RKO (cell line): Measurements from ENCODE around the gene PCDHB6.
"Not testable (repeated sequence)": the region's sequence is repeated elsewhere in the genome, so short reads cannot be mapped to it uniquely, and the experiment has no call there.

Source experiments
- DNase-seq: peaks from one replicate; pipeline ENCODE4 v3.0.0-alpha.2; 2016; ENCODE audit warnings: low spot score

Gene PCDHB6

GRCh38 chr5:141172381-141173204 lies 22.7 kb downstream of the PCDHB6 start, which contains the start of gene PCDHB7:
TSS of gene PCDHB7 (plus strand) at chr5:141172644. CDS start at chr5:141172836, 192 bp downstream.
- peak; percentile 36 for DNase-seq

- not testable (repeated sequence) for DNase-seq
Observed at GRCh38 chr5:141174291-141175104, 24.6 kb downstream of the PCDHB6 start.

- DNase-seq, result no peak
Observed at GRCh38 chr5:141175933-141176332, 26.1 kb downstream of the PCDHB6 start.

GRCh38 chr5:141177577-141178191 lies 27.8 kb downstream of the PCDHB6 start, which contains the start of gene PCDHB8:
TSS of gene PCDHB8 (plus strand) at chr5:141177790. CDS start at chr5:141178035, 245 bp downstream.
- DNase-seq, result peak; percentile 91

- DNase-seq, result not testable (repeated sequence)
Observed at GRCh38 chr5:141179371-141179770, 29.5 kb downstream of the PCDHB6 start.

GRCh38 chr5:141179876-141180275 lies 30.0 kb downstream of the PCDHB6 start:
- DNase-seq, result not testable (repeated sequence)

- DNase-seq, result no peak
Observed at GRCh38 chr5:141180313-141180712, 30.5 kb downstream of the PCDHB6 start.

- DNase-seq, result no peak
Observed at GRCh38 chr5:141182248-141182647, 32.4 kb downstream of the PCDHB6 start, which contains the start of gene PCDHB16. TSS of gene PCDHB16 (plus strand) at chr5:141182387. CDS start at chr5:141182560, 173 bp downstream.

- DNase-seq, result not testable (repeated sequence)
Observed at GRCh38 chr5:141184117-141184855, 34.4 kb downstream of the PCDHB6 start.

GRCh38 chr5:141186897-141187512 lies 37.1 kb downstream of the PCDHB6 start, which contains the start of gene PCDHB9:
TSS of gene PCDHB9 (plus strand) at chr5:141187161. CDS start at chr5:141187319, 158 bp downstream.
- DNase-seq, result peak; percentile 45

- DNase-seq, result not testable (repeated sequence)
Observed at GRCh38 chr5:141188682-141189081, 38.8 kb downstream of the PCDHB6 start.

- not testable (repeated sequence) for DNase-seq
Observed at GRCh38 chr5:141189131-141189530, 39.3 kb downstream of the PCDHB6 start.

GRCh38 chr5:141192110-141192725 lies 42.4 kb downstream of the PCDHB6 start, which contains the start of gene PCDHB10:
TSS of gene PCDHB10 (plus strand) at chr5:141192353. CDS start at chr5:141192553, 200 bp downstream.
- DNase-seq, result peak; percentile 73

- not testable (repeated sequence) for DNase-seq
Observed at GRCh38 chr5:141194332-141194731, 44.5 kb downstream of the PCDHB6 start.

GRCh38 chr5:141196363-141196762 lies 46.5 kb downstream of the PCDHB6 start:
- DNase-seq, result no peak

- peak; percentile 86 for DNase-seq
Observed at GRCh38 chr5:141199359-141200235, 49.7 kb downstream of the PCDHB6 start, which contains the start of gene PCDHB11. TSS of gene PCDHB11 (plus strand) at chr5:141199627. CDS start at chr5:141199775, 148 bp downstream.

GRCh38 chr5:141201126-141201525 lies 51.3 kb downstream of the PCDHB6 start:
- DNase-seq, result not testable (repeated sequence)

GRCh38 chr5:141201646-141202045 lies 51.8 kb downstream of the PCDHB6 start:
- not testable (repeated sequence) for DNase-seq
